MM.1S (cell line): ENCODE measurements around the gene PIK3C2G.

Experiments
- DNase-seq: peaks from one replicate; pipeline ENCODE4 v3.0.0-alpha.2; 2015
- H2AFZ ChIP-seq: fragments of 300-600 bp; sonication (generic); 2 replicates; pipeline ENCODE4 v1.6.0; 2016; ENCODE audit warnings: antibody characterized with exemption, low read length
- H3F3A ChIP-seq: fragments of 300-600 bp; sonication (generic); 2 replicates; pipeline ENCODE4 v1.6.1; 2016; ENCODE audit warnings: mild to moderate bottlenecking, antibody characterized with exemption, low read length, moderate library complexity, mixed read lengths; ENCODE audit not compliant: insufficient read depth
- H3K27ac ChIP-seq: fragments of 300-600 bp; sonication (generic); 2 replicates; pipeline ENCODE4 v1.5.1; 2016; ENCODE audit warnings: mild to moderate bottlenecking, low read length
- H3K27me3 ChIP-seq: fragments of 300-600 bp; sonication (generic); replicated peaks from 2 replicates; pipeline ENCODE4 v1.6.0; 2016; ENCODE audit warnings: low read length; ENCODE audit not compliant: insufficient read depth
- H3K36me3 ChIP-seq: fragments of 300-600 bp; sonication (generic); replicated peaks from 2 replicates; pipeline ENCODE4 v1.6.1; 2016; ENCODE audit warnings: mild to moderate bottlenecking, low read length, mixed read lengths; ENCODE audit not compliant: insufficient read depth
- H3K4me1 ChIP-seq: fragments of 300-600 bp; sonication (generic); 2 replicates; pipeline ENCODE4 v1.6.1; 2016; ENCODE audit warnings: low read length, mixed read lengths
- H3K4me2 ChIP-seq: fragments of 300-600 bp; sonication (generic); 2 replicates; pipeline ENCODE4 v1.6.0; 2016; ENCODE audit warnings: low read depth, low read length
- H3K4me3 ChIP-seq: fragments of 300-600 bp; sonication (generic); 2 replicates; pipeline ENCODE4 v1.5.1; 2016; ENCODE audit warnings: low read length, mixed read lengths
- H3K79me2 ChIP-seq: fragments of 300-600 bp; sonication (generic); 2 replicates; pipeline ENCODE4 v1.6.1; 2016; ENCODE audit warnings: mixed run types, low read length, mixed read lengths
- H3K9ac ChIP-seq: fragments of 300-600 bp; sonication (generic); 2 replicates; pipeline ENCODE4 v1.6.1; 2016; ENCODE audit warnings: low read length, mixed read lengths
- H3K9me2 ChIP-seq: fragments of 300-600 bp; sonication (generic); replicated peaks from 2 replicates; pipeline ENCODE4 v1.6.1; 2016; ENCODE audit warnings: mild to moderate bottlenecking, low read length, mixed read lengths; ENCODE audit not compliant: insufficient read depth
- H3K9me3 ChIP-seq: fragments of 300-600 bp; sonication (generic); replicated peaks from 2 replicates; pipeline ENCODE4 v1.6.1; 2016; ENCODE audit warnings: mild to moderate bottlenecking, low read length, mixed read lengths; ENCODE audit not compliant: insufficient read depth
- H4K20me1 ChIP-seq: fragments of 300-600 bp; sonication (generic); 2 replicates; pipeline ENCODE4 v1.6.1; 2016; ENCODE audit warnings: mild to moderate bottlenecking, low read length, moderate library complexity, mixed read lengths; ENCODE audit not compliant: insufficient read depth
- EZH2 ChIP-seq: fragments of 300-600 bp; sonication (generic); optimal IDR thresholded peaks from 2 replicates; pipeline ENCODE3; 2017; ENCODE audit warnings: low read depth, mild to moderate bottlenecking, antibody characterized with exemption, low read length, mixed read lengths
- EZH2phosphoT487 ChIP-seq: fragments of 300-600 bp; sonication (generic); IDR thresholded peaks from 2 replicates; pipeline ENCODE4 v1.6.1; 2018; ENCODE audit warnings: antibody characterized with exemption, low read length
- TF ChIP-seq, protein P1 (sequence below): fragments of 300-600 bp; sonication (generic); IDR thresholded peaks from 2 replicates; pipeline ENCODE4 v1.5.1; 2016; ENCODE audit warnings: antibody characterized with exemption, low read length, mixed read lengths

The PIK3C2G gene

DNA sequence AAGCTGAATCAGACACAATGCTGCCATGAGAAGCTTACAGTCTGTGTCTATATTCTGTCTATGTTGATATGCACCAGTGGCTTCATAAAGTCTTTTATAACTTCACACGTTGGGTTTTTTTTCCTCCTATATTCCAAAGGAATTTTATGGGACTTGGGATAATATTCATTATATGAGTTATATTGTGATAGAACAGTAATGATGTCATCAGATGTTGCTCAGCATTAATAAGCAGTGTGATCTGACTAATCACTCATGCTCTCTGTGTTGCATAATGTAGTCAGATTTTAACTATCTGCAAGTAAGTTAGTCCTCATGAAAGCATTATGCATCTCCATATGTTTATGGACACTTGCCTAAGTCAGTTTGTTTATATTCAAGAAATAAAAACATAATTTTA, 316.9 kb downstream of the PIK3C2G start:
- Histone ChIP-seq H4K20me1 (no peaks in the 10 kb centered on the region), H3K9ac (no peak overlapping the region), H3K9me2 (no peaks in the 10 kb centered on the region), H3K4me2 (no peak overlapping the region), H3K27me3 (no peaks in the 10 kb centered on the region), H2AFZ (no peak overlapping the region), H3K9me3 (no peaks in the 10 kb centered on the region), H3K4me3 (no peak overlapping the region), H3K4me1 (no peaks in the 10 kb centered on the region), H3K79me2 (no peaks in the 10 kb centered on the region), H3K27ac (no peak overlapping the region), H3F3A (no peaks in the 10 kb centered on the region), H3K36me3 (no peaks in the 10 kb centered on the region)
- DNase-seq: no peak
- TF ChIP-seq, protein P1, sequence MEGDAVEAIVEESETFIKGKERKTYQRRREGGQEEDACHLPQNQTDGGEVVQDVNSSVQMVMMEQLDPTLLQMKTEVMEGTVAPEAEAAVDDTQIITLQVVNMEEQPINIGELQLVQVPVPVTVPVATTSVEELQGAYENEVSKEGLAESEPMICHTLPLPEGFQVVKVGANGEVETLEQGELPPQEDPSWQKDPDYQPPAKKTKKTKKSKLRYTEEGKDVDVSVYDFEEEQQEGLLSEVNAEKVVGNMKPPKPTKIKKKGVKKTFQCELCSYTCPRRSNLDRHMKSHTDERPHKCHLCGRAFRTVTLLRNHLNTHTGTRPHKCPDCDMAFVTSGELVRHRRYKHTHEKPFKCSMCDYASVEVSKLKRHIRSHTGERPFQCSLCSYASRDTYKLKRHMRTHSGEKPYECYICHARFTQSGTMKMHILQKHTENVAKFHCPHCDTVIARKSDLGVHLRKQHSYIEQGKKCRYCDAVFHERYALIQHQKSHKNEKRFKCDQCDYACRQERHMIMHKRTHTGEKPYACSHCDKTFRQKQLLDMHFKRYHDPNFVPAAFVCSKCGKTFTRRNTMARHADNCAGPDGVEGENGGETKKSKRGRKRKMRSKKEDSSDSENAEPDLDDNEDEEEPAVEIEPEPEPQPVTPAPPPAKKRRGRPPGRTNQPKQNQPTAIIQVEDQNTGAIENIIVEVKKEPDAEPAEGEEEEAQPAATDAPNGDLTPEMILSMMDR: no peak
- TF ChIP-seq EZH2: no peak
- no peak for TF ChIP-seq EZH2phosphoT487

DNA sequence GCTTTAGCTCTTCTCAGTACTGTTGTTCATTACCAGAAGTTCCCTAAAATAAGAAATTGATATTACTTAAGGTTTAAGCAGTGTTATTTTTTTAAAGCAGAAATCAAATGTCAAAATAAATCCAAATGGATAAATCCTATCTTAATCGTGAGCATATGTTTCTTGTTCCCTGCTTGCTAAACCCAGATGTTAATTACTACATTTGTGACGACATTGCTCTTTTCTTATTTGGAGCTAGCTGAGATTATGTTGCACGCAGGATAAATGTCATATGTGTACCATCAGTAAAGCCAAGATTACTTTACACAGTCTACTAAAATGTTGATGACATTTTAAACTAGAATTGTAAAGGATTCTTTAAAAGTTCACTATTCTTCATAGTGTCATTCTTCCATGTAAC, 319.0 kb downstream of the PIK3C2G start:
- Histone ChIP-seq H3K36me3 (no peaks in the 10 kb centered on the region), H3K9me3 (no peaks in the 10 kb centered on the region), H3K4me2 (no peak overlapping the region), H2AFZ (no peak overlapping the region), H3K4me1 (no peaks in the 10 kb centered on the region), H3K9ac (no peak overlapping the region), H3K4me3 (no peak overlapping the region), H3K9me2 (no peaks in the 10 kb centered on the region), H4K20me1 (no peaks in the 10 kb centered on the region), H3K79me2 (no peaks in the 10 kb centered on the region), H3F3A (no peaks in the 10 kb centered on the region), H3K27ac (no peak overlapping the region), H3K27me3 (no peaks in the 10 kb centered on the region)
- no peak for DNase-seq
- TF ChIP-seq EZH2 (no peak), EZH2phosphoT487 (no peak)
- TF ChIP-seq, protein P1: no peak

DNA sequence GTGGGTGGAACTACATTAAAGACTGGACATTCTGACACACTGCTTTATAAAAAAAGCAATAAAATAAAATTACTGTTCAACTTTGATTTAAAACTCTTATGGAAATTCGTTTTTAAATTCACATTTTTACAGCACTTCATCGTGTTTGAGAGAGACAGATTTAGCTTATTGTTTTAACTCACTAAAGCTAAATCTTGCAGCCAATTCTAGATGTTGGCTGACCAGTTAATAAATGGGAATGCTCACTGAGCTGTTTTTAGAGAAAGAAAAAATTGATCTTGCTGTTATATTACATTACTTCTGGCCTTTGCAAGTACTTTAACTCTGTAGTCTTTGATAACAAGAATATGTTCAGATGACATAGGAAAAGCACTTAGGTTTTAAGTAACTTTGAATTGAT, 319.4 kb downstream of the PIK3C2G start:
- Histone ChIP-seq H3K4me2 (no peak overlapping the region), H3K9ac (no peak overlapping the region), H4K20me1 (no peaks in the 10 kb centered on the region), H3K9me3 (no peaks in the 10 kb centered on the region), H3K27me3 (no peaks in the 10 kb centered on the region), H3K9me2 (no peaks in the 10 kb centered on the region), H2AFZ (no peak overlapping the region), H3F3A (no peaks in the 10 kb centered on the region), H3K36me3 (no peaks in the 10 kb centered on the region), H3K4me3 (no peak overlapping the region), H3K79me2 (no peaks in the 10 kb centered on the region), H3K27ac (no peak overlapping the region), H3K4me1 (no peaks in the 10 kb centered on the region)
- TF ChIP-seq, protein P1: no peak
- no peak for TF ChIP-seq EZH2phosphoT487
- TF ChIP-seq EZH2: no peak
- no peak for DNase-seq
